Subcutaneous abdominal adipose tissue (tissue), 5 donors: ENCODE data around the gene SMPDL3A.

Source experiments
- H3K27ac ChIP-seq: one replicate; pipeline ENCODE4 v1.7.0; 2013; ENCODE audit warnings: low read depth, mild to moderate bottlenecking, inconsistent platforms, low read length, moderate library complexity
- H3K27me3 ChIP-seq, 5 donors: one replicate each; pipeline ENCODE4 v1.7.0; 2013; ENCODE audit warnings: low read length in 5 of 5, inconsistent platforms in 1 of 5; ENCODE audit not compliant: control insufficient read depth in 5 of 5, insufficient read depth in 4 of 5
- H3K36me3 ChIP-seq, 5 donors: one replicate each; pipeline ENCODE4 v1.7.0; 2013; ENCODE audit warnings: low read length in 5 of 5; ENCODE audit not compliant: control insufficient read depth in 5 of 5, insufficient read depth in 5 of 5
- H3K4me1 ChIP-seq, 5 donors: one replicate each; pipeline ENCODE4 v1.7.0; 2013; ENCODE audit warnings: low read length in 5 of 5, mild to moderate bottlenecking in 3 of 5, moderate library complexity in 1 of 5; ENCODE audit not compliant: control insufficient read depth in 5 of 5, insufficient read depth in 5 of 5
- H3K4me3 ChIP-seq, 5 donors: one replicate each; pipeline ENCODE4 v1.7.0; 2013; ENCODE audit warnings: low read length in 5 of 5, low read depth in 1 of 5
- H3K9ac ChIP-seq, 5 donors: one replicate each; pipeline ENCODE4 v1.7.0; 2013; ENCODE audit warnings: low read length in 5 of 5, mild to moderate bottlenecking in 4 of 5, moderate library complexity in 3 of 5
- H3K9me3 ChIP-seq, 5 donors: one replicate each; pipeline ENCODE4 v1.7.0; 2013; ENCODE audit warnings: low read length in 5 of 5; ENCODE audit not compliant: control insufficient read depth in 5 of 5
- donor health status: healthy.
- donor health status: healthy.
- donor health status: healthy.
- donor health status: healthy.
- donor health status: healthy.

Gene SMPDL3A

GRCh38 chr6:122800906-122801305 lies 11.8 kb downstream of the SMPDL3A start:
- peaks cover 0 to 2% (median 0%) of the 10 kb centered on the region in 5 donors for H3K4me1 ChIP-seq
- no peaks in the 10 kb centered on the region for H3K27me3 ChIP-seq
- H3K9ac ChIP-seq = no peak overlapping the region
- peaks cover 9 to 29% (median 11%) of the 10 kb centered on the region in 5 donors for H3K36me3 ChIP-seq
- no peak overlapping the region for H3K27ac ChIP-seq
- no peaks in the 10 kb centered on the region for H3K9me3 ChIP-seq
- no peak overlapping the region for H3K4me3 ChIP-seq

- H3K4me3 ChIP-seq = no peak overlapping the region
- H3K9ac ChIP-seq = no peak overlapping the region
- H3K9me3 ChIP-seq = no peaks in the 10 kb centered on the region
- peaks cover 0 to 2% (median 0%) of the 10 kb centered on the region in 5 donors for H3K4me1 ChIP-seq
- H3K27me3 ChIP-seq = no peaks in the 10 kb centered on the region
- H3K27ac ChIP-seq = no peak overlapping the region
- H3K36me3 ChIP-seq = peaks cover 9 to 29% (median 13%) of the 10 kb centered on the region in 5 donors
Observed at GRCh38 chr6:122801397-122801796, 12.3 kb downstream of the SMPDL3A start.

- Histone ChIP-seq H3K4me1 (peaks cover 0 to 2% (median 0%) of the 10 kb centered on the region in 5 donors), H3K9ac (no peak overlapping the region), H3K27ac (no peak overlapping the region), H3K36me3 (peaks cover 5 to 21% (median 8%) of the 10 kb centered on the region in 5 donors), H3K27me3 (no peaks in the 10 kb centered on the region), H3K4me3 (no peak overlapping the region), H3K9me3 (no peaks in the 10 kb centered on the region)
Observed at GRCh38 chr6:122803171-122803661, 14.2 kb downstream of the SMPDL3A start.

GRCh38 chr6:122804962-122805485 lies 16.0 kb downstream of the SMPDL3A start:
- Histone ChIP-seq H3K4me1 (peaks cover 0 to 2% (median 0%) of the 10 kb centered on the region in 5 donors), H3K36me3 (peaks cover 5 to 22% (median 8%) of the 10 kb centered on the region in 5 donors), H3K27me3 (no peaks in the 10 kb centered on the region), H3K9me3 (no peaks in the 10 kb centered on the region), H3K4me3 (no peak overlapping the region), H3K9ac (no peak overlapping the region), H3K27ac (no peak overlapping the region)

GRCh38 chr6:122806291-122806690 lies 17.2 kb downstream of the SMPDL3A start:
- no peaks in the 10 kb centered on the region for H3K9me3 ChIP-seq
- H3K4me3 ChIP-seq = no peak overlapping the region
- peaks cover 0 to 2% (median 0%) of the 10 kb centered on the region in 5 donors for H3K4me1 ChIP-seq
- no peaks in the 10 kb centered on the region for H3K27me3 ChIP-seq
- H3K36me3 ChIP-seq = peaks cover 10 to 25% (median 11%) of the 10 kb centered on the region in 5 donors
- H3K27ac ChIP-seq = no peak overlapping the region
- H3K9ac ChIP-seq = no peak overlapping the region

GRCh38 chr6:122808121-122808885 lies 19.2 kb downstream of the SMPDL3A start:
- no peak overlapping the region for H3K4me3 ChIP-seq
- H3K36me3 ChIP-seq = peaks cover 10 to 22% (median 11%) of the 10 kb centered on the region in 5 donors
- no peaks in the 10 kb centered on the region for H3K27me3 ChIP-seq
- no peaks in the 10 kb centered on the region for H3K9me3 ChIP-seq
- peaks cover 0 to 1% (median 0%) of the 10 kb centered on the region in 5 donors for H3K4me1 ChIP-seq
- no peak overlapping the region for H3K27ac ChIP-seq
- no peak overlapping the region for H3K9ac ChIP-seq

- Histone ChIP-seq H3K9me3 (no peaks in the 10 kb centered on the region), H3K9ac (no peak overlapping the region), H3K27ac (no peak overlapping the region), H3K36me3 (peaks cover 10 to 22% (median 11%) of the 10 kb centered on the region in 5 donors), H3K4me1 (no peaks in the 10 kb centered on the region), H3K27me3 (no peaks in the 10 kb centered on the region), H3K4me3 (no peak overlapping the region)
Observed at GRCh38 chr6:122809001-122809400, 19.9 kb downstream of the SMPDL3A start.

GRCh38 chr6:122809691-122810090 lies 20.6 kb downstream of the SMPDL3A start:
- Histone ChIP-seq H3K9me3 (no peaks in the 10 kb centered on the region), H3K27ac (no peak overlapping the region), H3K4me3 (no peak overlapping the region), H3K9ac (no peak overlapping the region), H3K36me3 (peaks cover 9 to 22% (median 11%) of the 10 kb centered on the region in 5 donors), H3K27me3 (no peaks in the 10 kb centered on the region), H3K4me1 (no peaks in the 10 kb centered on the region)

- Histone ChIP-seq H3K9me3 (no peaks in the 10 kb centered on the region), H3K9ac (no peak overlapping the region), H3K36me3 (peaks cover 4 to 17% (median 10%) of the 10 kb centered on the region in 5 donors), H3K4me3 (no peak overlapping the region), H3K27ac (no peak overlapping the region), H3K4me1 (no peaks in the 10 kb centered on the region), H3K27me3 (no peaks in the 10 kb centered on the region)
Observed at GRCh38 chr6:122810189-122810588, 21.1 kb downstream of the SMPDL3A start.

GRCh38 chr6:122817358-122817757 lies 28.3 kb downstream of the SMPDL3A start:
- Histone ChIP-seq H3K9ac (no peak overlapping the region), H3K4me3 (no peak overlapping the region), H3K9me3 (no peaks in the 10 kb centered on the region), H3K27me3 (no peaks in the 10 kb centered on the region), H3K4me1 (peaks cover 0 to 6% (median 0%) of the 10 kb centered on the region in 5 donors), H3K27ac (no peak overlapping the region), H3K36me3 (no peaks in the 10 kb centered on the region)
